Tibial nerve (tissue), 4 donors: ENCODE data around the gene F11R. TPM values are rescaled to one million over a fixed set of nuclear protein-coding genes. Genes with fewer than 3 reads are reported as not detected.

ENCODE experiments used
- DNase-seq, 2 donors: peaks; one replicate each; pipeline ENCODE4 v3.0.0-alpha.2; 2019; ENCODE audit warnings: low spot score in 2 of 2
- H3K27ac ChIP-seq, 4 donors: fragments of 200-600 bp; sonication (generic) in 3 of 4; one replicate each; pipeline ENCODE4 v1.5.1; 2017 to 2019; ENCODE audit warnings: mild to moderate bottlenecking in 1 of 4
- H3K27me3 ChIP-seq, 2 donors: fragments of 200-600 bp; sonication (generic) in 1 of 2; one replicate each; pipeline versions ENCODE4 v1.5.1 to v1.6.0; 2017 to 2019
- H3K36me3 ChIP-seq, 3 donors: fragments of 200-600 bp; sonication (generic); one replicate each; pipeline ENCODE4 v1.5.1; 2018 to 2019
- H3K4me1 ChIP-seq, 4 donors: fragments of 200-600 bp; sonication (generic) in 3 of 4; one replicate each; pipeline ENCODE4 v1.5.1; 2017 to 2019
- H3K4me3 ChIP-seq, 4 donors: fragments of 200-600 bp; sonication (generic) in 3 of 4; one replicate each; pipeline ENCODE4 v1.5.1; 2017 to 2019; ENCODE audit warnings: mild to moderate bottlenecking in 1 of 4, moderate library complexity in 1 of 4
- H3K9me3 ChIP-seq, 4 donors: fragments of 200-600 bp; sonication (generic) in 3 of 4; one replicate each; pipeline ENCODE4 v1.5.1; 2017 to 2019
- CTCF ChIP-seq, 5 experiments: fragments of 200-600 bp in 3 of 5; fragments of 450-650 bp in 2 of 5; sonication (generic) in 3 of 5; IDR thresholded peaks; one replicate each; pipeline ENCODE4 v1.5.1; 2016 to 2019; ENCODE audit warnings: antibody characterized with exemption in 5 of 5, mild to moderate bottlenecking in 3 of 5, moderate library complexity in 2 of 5
- EP300 ChIP-seq, 2 donors: sonication (generic); formaldehyde crosslinking; IDR thresholded peaks; one replicate each; pipeline ENCODE4 v1.6.1; 2017; ENCODE audit warnings: antibody characterized with exemption in 2 of 2, mild to moderate bottlenecking in 1 of 2
- POLR2A ChIP-seq, 2 donors: fragments of 450-650 bp; IDR thresholded peaks; one replicate each; pipeline ENCODE4 v1.6.1; 2017; ENCODE audit warnings: antibody characterized with exemption in 2 of 2, mild to moderate bottlenecking in 2 of 2, moderate library complexity in 2 of 2
- WGBS, 2 donors: methylation state at CpG; one replicate each; pipeline ENCODE4 v1.1.5; 2018; 5-methylcytosine and 5-hydroxymethylcytosine counted together
- total RNA-seq, 4 donors: library from RNA; depleted of rRNA; stranded (reverse); fragments of >200 nt; gene quantifications; one replicate each; pipeline ENCODE4 v1.1.0, GENCODE V29; 2016

F11R gene
- total RNA-seq, 4 donors from 2014 or later: 6.9 to 23.1 (median 14.9) TPM

DNA sequence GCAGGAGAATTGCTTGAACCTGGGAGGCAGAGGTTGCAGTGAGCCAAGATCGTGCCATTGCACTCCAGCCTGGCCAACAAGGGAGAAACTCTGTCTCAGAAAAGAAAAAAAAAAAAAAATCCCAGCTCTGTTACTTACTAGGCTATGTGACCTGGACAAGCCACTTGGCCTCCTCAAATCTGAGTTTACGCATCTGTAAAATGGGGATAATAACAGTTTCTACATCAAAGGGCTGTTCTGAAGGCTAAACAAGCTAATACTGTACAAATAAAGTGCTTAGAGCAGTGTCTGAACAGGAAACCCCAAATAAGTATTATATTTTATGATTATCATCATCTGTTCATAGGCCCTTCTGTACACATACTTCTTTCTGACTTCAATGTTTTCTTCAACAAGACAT lies 13.6 kb downstream of the F11R start:
- 91 to 92% methylated on average over 2 of the region's 2 CpGs for WGBS, 2 donors
- H3K4me3 ChIP-seq: no peak overlapping the region
- H3K27me3 ChIP-seq: no peaks in the 10 kb centered on the region
- H3K27ac ChIP-seq: no peak overlapping the region
- TF ChIP-seq POLR2A (IDR thresholded peaks at IDR 0.05) (no peak), CTCF (IDR thresholded peaks at IDR 0.05) (no peak)
- no peak for DNase-seq
- H3K9me3 ChIP-seq: no peaks in the 10 kb centered on the region
- no peaks in the 10 kb centered on the region for H3K4me1 ChIP-seq
- no peaks in the 10 kb centered on the region for H3K36me3 ChIP-seq

GRCh38 chr1:161006563-161006962 lies 14.4 kb downstream of the F11R start:
- Histone ChIP-seq H3K4me3 (no peak overlapping the region), H3K4me1 (no peaks in the 10 kb centered on the region), H3K36me3 (no peaks in the 10 kb centered on the region), H3K9me3 (no peaks in the 10 kb centered on the region), H3K27ac (no peak overlapping the region), H3K27me3 (no peaks in the 10 kb centered on the region)
- 94 to 95% methylated on average over 8 of the region's 8 CpGs for WGBS, 2 donors
- TF ChIP-seq CTCF (IDR thresholded peaks at IDR 0.05): no peak
- no peak for DNase-seq

GRCh38 chr1:161001525-161001924 lies 19.4 kb downstream of the F11R start:
- no peak for TF ChIP-seq POLR2A (IDR thresholded peaks at IDR 0.05)
- TF ChIP-seq CTCF (IDR thresholded peaks at IDR 0.05): no peak
- TF ChIP-seq EP300 (IDR thresholded peaks at IDR 0.05): no peak
- no peak for DNase-seq
- Histone ChIP-seq H3K27me3 (no peaks in the 10 kb centered on the region), H3K4me1 (peaks cover 0 to 3% (median 0%) of the 10 kb centered on the region in 4 donors), H3K36me3 (peaks cover 0 to 27% (median 5%) of the 10 kb centered on the region in 3 donors), H3K27ac (no peak overlapping the region), H3K9me3 (no peaks in the 10 kb centered on the region), H3K4me3 (no peak overlapping the region)
- 60 to 76% methylated on average over 5 of the region's 5 CpGs for WGBS, 2 donors

GRCh38 chr1:161000736-161001480 lies 20.0 kb downstream of the F11R start:
- no peak for DNase-seq
- H3K4me3 ChIP-seq: no peak overlapping the region
- WGBS, 2 donors: 85 to 86% methylated on average over 11 of the region's 11 CpGs
- no peak overlapping the region for H3K27ac ChIP-seq
- TF ChIP-seq CTCF (IDR thresholded peaks at IDR 0.05) (no peak), POLR2A (IDR thresholded peaks at IDR 0.05) (no peak), EP300 (IDR thresholded peaks at IDR 0.05) (no peak)
- peaks cover 0 to 3% (median 0%) of the 10 kb centered on the region in 4 donors for H3K4me1 ChIP-seq
- no peaks in the 10 kb centered on the region for H3K9me3 ChIP-seq
- H3K36me3 ChIP-seq: peaks cover 0 to 27% (median 5%) of the 10 kb centered on the region in 3 donors
- H3K27me3 ChIP-seq: no peaks in the 10 kb centered on the region

GRCh38 chr1:160999376-160999775 lies 21.6 kb downstream of the F11R start:
- Histone ChIP-seq H3K36me3 (peaks cover 0 to 27% (median 5%) of the 10 kb centered on the region in 3 donors), H3K9me3 (no peaks in the 10 kb centered on the region), H3K4me1 (peaks cover 0 to 3% (median 0%) of the 10 kb centered on the region in 4 donors), H3K27me3 (no peaks in the 10 kb centered on the region), H3K4me3 (no peak overlapping the region), H3K27ac (no peak overlapping the region)
- 80 to 85% methylated on average over 5 of the region's 5 CpGs for WGBS, 2 donors
- TF ChIP-seq EP300 (IDR thresholded peaks at IDR 0.05): no peak
- no peak for TF ChIP-seq CTCF (IDR thresholded peaks at IDR 0.05)
- no peak for TF ChIP-seq POLR2A (IDR thresholded peaks at IDR 0.05)
- no peak for DNase-seq
